NB4 (cell line): ENCODE measurements around the gene MOB3B.

ENCODE experiments used
- MAX ChIP-seq: IDR thresholded peaks from 2 replicates; pipeline ENCODE4 v1.6.1; 2011; ENCODE audit warnings: low read depth, low read length
- MYC ChIP-seq: IDR thresholded peaks from 2 replicates; pipeline ENCODE4 v1.6.1; 2011; ENCODE audit warnings: low read depth, low read length
- POLR2A ChIP-seq: IDR thresholded peaks from 2 replicates; pipeline ENCODE4 v1.6.1; 2011; ENCODE audit warnings: mild to moderate bottlenecking; ENCODE audit not compliant: insufficient read length; ENCODE audit errors: extremely low read depth
- TF ChIP-seq, protein P1 (sequence below): IDR thresholded peaks from one replicate; pipeline ENCODE4 v1.5.1; 2012; ENCODE audit warnings: low read depth, low read length

GRCh38 chr9:27440888-27441740 is 88.5 kb downstream of the MOB3B start:
- TF ChIP-seq, protein P1, sequence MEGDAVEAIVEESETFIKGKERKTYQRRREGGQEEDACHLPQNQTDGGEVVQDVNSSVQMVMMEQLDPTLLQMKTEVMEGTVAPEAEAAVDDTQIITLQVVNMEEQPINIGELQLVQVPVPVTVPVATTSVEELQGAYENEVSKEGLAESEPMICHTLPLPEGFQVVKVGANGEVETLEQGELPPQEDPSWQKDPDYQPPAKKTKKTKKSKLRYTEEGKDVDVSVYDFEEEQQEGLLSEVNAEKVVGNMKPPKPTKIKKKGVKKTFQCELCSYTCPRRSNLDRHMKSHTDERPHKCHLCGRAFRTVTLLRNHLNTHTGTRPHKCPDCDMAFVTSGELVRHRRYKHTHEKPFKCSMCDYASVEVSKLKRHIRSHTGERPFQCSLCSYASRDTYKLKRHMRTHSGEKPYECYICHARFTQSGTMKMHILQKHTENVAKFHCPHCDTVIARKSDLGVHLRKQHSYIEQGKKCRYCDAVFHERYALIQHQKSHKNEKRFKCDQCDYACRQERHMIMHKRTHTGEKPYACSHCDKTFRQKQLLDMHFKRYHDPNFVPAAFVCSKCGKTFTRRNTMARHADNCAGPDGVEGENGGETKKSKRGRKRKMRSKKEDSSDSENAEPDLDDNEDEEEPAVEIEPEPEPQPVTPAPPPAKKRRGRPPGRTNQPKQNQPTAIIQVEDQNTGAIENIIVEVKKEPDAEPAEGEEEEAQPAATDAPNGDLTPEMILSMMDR = no peak
- TF ChIP-seq POLR2A = no peak
- no peak for TF ChIP-seq MAX
- TF ChIP-seq MYC = no peak
